Calu3 (cell line): ENCODE results near the gene ZNF766. TPM values are rescaled to one million over a fixed set of nuclear protein-coding genes. Genes with fewer than 3 reads are reported as not detected.
"Not testable (repeated sequence)": the region's sequence is repeated elsewhere in the genome, so short reads cannot be mapped to it uniquely, and the experiment has no call there.

ENCODE experiments used
- BruUV-seq: library from RNA; stranded (reverse); fragments of 400-500 nt; replicated peaks from 2 replicates; lab custom pipeline; 2021; lab: Mats Ljungman, UMichigan
- CTCF ChIA-PET: fragments of 300-600 bp; sonication (Branson Sonifier 250); formaldehyde crosslinking; loops from one replicate; lab custom pipeline; 2022; ENCODE audit warnings: antibody characterized with exemption; lab: Charles Lee
- DNase-seq: peaks from one replicate; pipeline ENCODE4 v3.0.0; 2022
- H3K27ac Mint-ChIP-seq: one replicate; pipeline ENCODE4 v1.8.0; 2022; ENCODE audit warnings: mixed read lengths; ENCODE audit not compliant: unreplicated experiment
- H3K27me3 Mint-ChIP-seq: one replicate; pipeline ENCODE4 v1.8.0; 2022; ENCODE audit warnings: mixed read lengths; ENCODE audit not compliant: unreplicated experiment
- H3K36me3 Mint-ChIP-seq: one replicate; pipeline ENCODE4 v1.8.0; 2022; ENCODE audit warnings: mild to moderate bottlenecking, moderate library complexity, mixed read lengths; ENCODE audit not compliant: insufficient read depth, unreplicated experiment
- H3K4me1 Mint-ChIP-seq: one replicate; pipeline ENCODE4 v1.8.0; 2022; ENCODE audit warnings: mild to moderate bottlenecking, low read depth, mixed read lengths; ENCODE audit not compliant: unreplicated experiment
- H3K4me3 Mint-ChIP-seq: one replicate; pipeline ENCODE4 v1.8.0; 2022; ENCODE audit warnings: mild to moderate bottlenecking, low read depth, moderate library complexity, mixed read lengths; ENCODE audit not compliant: unreplicated experiment
- H3K9me3 Mint-ChIP-seq: one replicate; pipeline ENCODE4 v1.8.0; 2022; ENCODE audit warnings: low read depth, mixed read lengths; ENCODE audit not compliant: unreplicated experiment
- CTCF ChIP-seq: fragments of 200-600 bp; IDR thresholded peaks from one replicate; pipeline ENCODE4 v1.8.0; 2022; ENCODE audit warnings: antibody characterized with exemption; ENCODE audit not compliant: unreplicated experiment
- intact Hi-C: fragments of 100-400 bp; cut with micrococcal nuclease; formaldehyde crosslinking; loops from one replicate; pipeline ENCODE4 v1.10.0; 2022; ENCODE audit not compliant: unreplicated experiment
- microRNA-seq: library from miRNA; unstranded; fragments of <30 nt; microRNA quantifications from one replicate; pipeline ENCODE4 v1.2.0, GENCODE V29; 2022
- total RNA-seq: library from RNA; stranded (reverse); gene quantifications from 2 replicates; pipeline ENCODE4 v1.2.3, GENCODE V29; 2022

The ZNF766 gene
- total RNA-seq, 1 experiment from 2014 or later = 26.6 TPM

DNA sequence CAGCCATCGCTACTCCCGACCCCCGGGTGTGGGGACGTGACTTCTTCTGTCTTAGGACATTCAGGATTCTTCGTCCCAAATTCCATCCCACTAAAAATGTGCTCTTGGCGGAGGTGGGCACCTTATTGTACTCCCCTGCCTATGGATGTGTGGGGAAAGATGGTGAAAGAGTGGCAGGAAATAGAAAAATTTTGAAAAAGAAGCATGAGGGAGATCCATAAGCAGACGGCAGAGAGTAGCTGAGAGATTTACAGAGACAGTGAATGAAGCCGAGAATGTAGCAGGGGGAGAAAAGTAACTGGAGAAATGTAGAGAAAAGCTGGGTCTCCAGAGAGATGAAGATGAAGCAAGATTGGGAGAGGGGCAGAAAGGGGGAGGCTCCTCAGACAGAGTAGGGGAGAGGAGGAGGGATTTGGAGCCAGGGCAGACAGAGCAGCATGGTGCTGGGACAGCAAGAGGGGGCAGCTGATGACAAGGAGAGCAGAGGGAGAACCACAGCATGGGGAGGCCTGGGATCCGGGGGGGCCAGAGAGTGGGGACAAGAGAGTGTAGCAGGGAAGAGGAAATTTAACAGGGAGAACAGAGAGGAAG lies 67.5 kb downstream of the ZNF766 start:
- no peaks in the 10 kb centered on the region for H3K27me3 Mint-ChIP-seq
- no peak for DNase-seq
- H3K27ac Mint-ChIP-seq = no peak overlapping the region
- CTCF ChIA-PET = no interaction called here
- H3K36me3 Mint-ChIP-seq = no peaks in the 10 kb centered on the region
- no peak for TF ChIP-seq CTCF
- H3K4me3 Mint-ChIP-seq = no peak overlapping the region
- no TSS peak for BruUV-seq
- no peaks in the 10 kb centered on the region for H3K4me1 Mint-ChIP-seq
- intact Hi-C loops = no loop called here
- H3K9me3 Mint-ChIP-seq = peaks cover 25% of the 10 kb centered on the region

- H3K4me1 Mint-ChIP-seq, H3K27ac Mint-ChIP-seq, DNase-seq, H3K4me3 Mint-ChIP-seq, H3K36me3 Mint-ChIP-seq, CTCF ChIA-PET, H3K27me3 Mint-ChIP-seq, BruUV-seq, intact Hi-C loops: not testable (repeated sequence)
- peaks cover 24% of the 10 kb centered on the region for H3K9me3 Mint-ChIP-seq
Measured at GRCh38 chr19:52339022-52339421, 69.6 kb downstream of the ZNF766 start.

- no TSS peak for BruUV-seq
- TF ChIP-seq CTCF = no peak
- Mint-ChIP-seq H3K9me3 (peaks cover 19% of the 10 kb centered on the region), H3K4me3 (no peak overlapping the region), H3K27ac (no peak overlapping the region), H3K4me1 (no peaks in the 10 kb centered on the region), H3K27me3 (no peaks in the 10 kb centered on the region), H3K36me3 (no peaks in the 10 kb centered on the region)
- intact Hi-C loops = no loop called here
- CTCF ChIA-PET = no interaction called here
- no peak for DNase-seq
Measured at GRCh38 chr19:52343548-52343947, 74.2 kb downstream of the ZNF766 start.

- peaks cover 20% of the 10 kb centered on the region for H3K9me3 Mint-ChIP-seq
- no TSS peak for BruUV-seq
- intact Hi-C loops = no loop called here
- no peak for DNase-seq
- CTCF ChIA-PET = no interaction called here
- H3K27ac Mint-ChIP-seq = no peak overlapping the region
- H3K4me1 Mint-ChIP-seq = no peaks in the 10 kb centered on the region
- no peak for TF ChIP-seq CTCF
- no peak overlapping the region for H3K4me3 Mint-ChIP-seq
- H3K36me3 Mint-ChIP-seq = no peaks in the 10 kb centered on the region
- H3K27me3 Mint-ChIP-seq = no peaks in the 10 kb centered on the region
Measured at GRCh38 chr19:52345162-52345561, 75.8 kb downstream of the ZNF766 start.

Small RNA genes lying within 50 kb of the gene (microRNA-seq; reads per million reads assigned to microRNA genes)
- gene MIR643 = 9.1 reads per million, percentile 30 among the genes with 10 or more reads in this experiment
- 1.8 reads per million for gene MIR6801

Other genes starting within 250 kb of the ZNF766 start
- gene ZNF614, start 241.2 kb upstream of the ZNF766 start, total RNA-seq = 9.5 and 10.3 TPM in 2 replicates
- gene ZNF432, start 220.7 kb upstream of the ZNF766 start, total RNA-seq = 16.0 TPM in 2 replicates
- gene ZNF841, start 173.8 kb upstream of the ZNF766 start, total RNA-seq = 37.6 and 39.8 TPM in 2 replicates
- 8.9 and 9.2 TPM in 2 replicates for gene ZNF616, start 129.6 kb upstream of the ZNF766 start, total RNA-seq
- gene ZNF836, start 98.0 kb upstream of the ZNF766 start, total RNA-seq = 11.3 and 12.0 TPM in 2 replicates
- 288 and 291 TPM in 2 replicates for gene PPP2R1A, start 79.5 kb upstream of the ZNF766 start, total RNA-seq
- gene ZNF480, start 27.6 kb downstream of the ZNF766 start, total RNA-seq = 4.9 and 5.1 TPM in 2 replicates
- gene ZNF610, start 66.7 kb downstream of the ZNF766 start, total RNA-seq = not detected in 2 replicates
- not detected in 2 replicates for gene ZNF880, start 100.3 kb downstream of the ZNF766 start, total RNA-seq
- gene ZNF528, start 128.3 kb downstream of the ZNF766 start, total RNA-seq = not detected in 2 replicates
- not detected in 2 replicates for gene ZNF534, start 159.6 kb downstream of the ZNF766 start, total RNA-seq
- gene ZNF578, start 184.0 kb downstream of the ZNF766 start, total RNA-seq = not detected in 2 replicates